ENCODE measurements around the gene GTF3C6. TPM values are rescaled to one million over a fixed set of nuclear protein-coding genes. Genes with fewer than 3 reads are reported as not detected.

Gene GTF3C6
- total and polyA plus RNA-seq, 10 of the 15 experiments (the other 5 are each of a cell fraction or from before 2014, with no cell fraction given) = 42.8 to 261 (median 116) TPM

DNA sequence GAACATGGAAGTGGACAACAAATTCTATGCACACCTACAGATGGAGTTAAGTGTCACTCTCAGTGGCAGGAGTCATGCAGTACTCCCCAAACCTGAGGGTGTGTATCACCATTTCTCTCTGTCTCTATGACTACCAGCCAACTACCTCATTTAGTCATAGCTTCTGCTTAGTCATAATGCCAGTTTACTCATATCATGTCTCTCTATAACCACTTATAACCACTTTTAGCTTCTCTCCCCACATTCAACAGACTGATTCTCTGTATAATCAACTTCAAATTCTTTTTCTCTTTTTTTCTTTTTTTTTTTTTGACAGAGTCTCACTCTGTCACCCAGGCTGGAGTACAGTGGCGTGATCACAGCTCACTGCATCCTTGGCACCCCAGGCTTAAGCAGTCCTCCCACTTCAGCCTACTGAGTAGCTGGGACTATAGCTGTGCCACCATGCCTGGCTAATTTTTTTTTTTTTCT, 13.8 kb upstream of the GTF3C6 start (continued):
- TF ChIP-seq FOXK2 (IDR thresholded peaks at IDR 0.05) (no peak), STAT1 (conservative IDR thresholded peaks at IDR 0.05) (no peak), FOXM1 (IDR thresholded peaks at IDR 0.05; ENCODE audit: low read depth, low read length) (peak; percentile 96), SP1 (IDR thresholded peaks at IDR 0.05; ENCODE audit: low read depth, low read length) (peak; percentile 83), WRNIP1 (IDR thresholded peaks at IDR 0.05; ENCODE audit: borderline replicate concordance, low read depth, low read length) (peak; percentile 80; the same call in 1 of the 2 replicates), SMC3 (IDR thresholded peaks at IDR 0.05; ENCODE audit: borderline replicate concordance, low read length) (no peak; the same call in 1 of the 2 replicates), GATAD2B (conservative IDR thresholded peaks at IDR 0.05; ENCODE audit: low read depth) (no peak), ZNF384 (IDR thresholded peaks at IDR 0.05; ENCODE audit: borderline replicate concordance, low read depth, low read length) (peak; percentile 92), YY1 (IDR thresholded peaks at IDR 0.05; ENCODE audit: low read depth, low read length) (no peak), NFYB (IDR thresholded peaks at IDR 0.05; ENCODE audit: insufficient read depth, low read depth, low read length) (no peak), KDM1A (IDR thresholded peaks at IDR 0.05; ENCODE audit: borderline replicate concordance) (no peak), SMAD5 (IDR thresholded peaks at IDR 0.05; ENCODE audit: low read depth) (no peak)
- TF ChIP-seq, protein P1, sequence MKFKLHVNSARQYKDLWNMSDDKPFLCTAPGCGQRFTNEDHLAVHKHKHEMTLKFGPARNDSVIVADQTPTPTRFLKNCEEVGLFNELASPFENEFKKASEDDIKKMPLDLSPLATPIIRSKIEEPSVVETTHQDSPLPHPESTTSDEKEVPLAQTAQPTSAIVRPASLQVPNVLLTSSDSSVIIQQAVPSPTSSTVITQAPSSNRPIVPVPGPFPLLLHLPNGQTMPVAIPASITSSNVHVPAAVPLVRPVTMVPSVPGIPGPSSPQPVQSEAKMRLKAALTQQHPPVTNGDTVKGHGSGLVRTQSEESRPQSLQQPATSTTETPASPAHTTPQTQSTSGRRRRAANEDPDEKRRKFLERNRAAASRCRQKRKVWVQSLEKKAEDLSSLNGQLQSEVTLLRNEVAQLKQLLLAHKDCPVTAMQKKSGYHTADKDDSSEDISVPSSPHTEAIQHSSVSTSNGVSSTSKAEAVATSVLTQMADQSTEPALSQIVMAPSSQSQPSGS (IDR thresholded peaks at IDR 0.05; ENCODE audit: low read length) = peak; percentile 95
- TF ChIP-seq, protein P2, sequence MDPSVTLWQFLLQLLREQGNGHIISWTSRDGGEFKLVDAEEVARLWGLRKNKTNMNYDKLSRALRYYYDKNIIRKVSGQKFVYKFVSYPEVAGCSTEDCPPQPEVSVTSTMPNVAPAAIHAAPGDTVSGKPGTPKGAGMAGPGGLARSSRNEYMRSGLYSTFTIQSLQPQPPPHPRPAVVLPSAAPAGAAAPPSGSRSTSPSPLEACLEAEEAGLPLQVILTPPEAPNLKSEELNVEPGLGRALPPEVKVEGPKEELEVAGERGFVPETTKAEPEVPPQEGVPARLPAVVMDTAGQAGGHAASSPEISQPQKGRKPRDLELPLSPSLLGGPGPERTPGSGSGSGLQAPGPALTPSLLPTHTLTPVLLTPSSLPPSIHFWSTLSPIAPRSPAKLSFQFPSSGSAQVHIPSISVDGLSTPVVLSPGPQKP (IDR thresholded peaks at IDR 0.05; ENCODE audit: low read depth, low read length) = no peak
- TF ChIP-seq, protein P3, sequence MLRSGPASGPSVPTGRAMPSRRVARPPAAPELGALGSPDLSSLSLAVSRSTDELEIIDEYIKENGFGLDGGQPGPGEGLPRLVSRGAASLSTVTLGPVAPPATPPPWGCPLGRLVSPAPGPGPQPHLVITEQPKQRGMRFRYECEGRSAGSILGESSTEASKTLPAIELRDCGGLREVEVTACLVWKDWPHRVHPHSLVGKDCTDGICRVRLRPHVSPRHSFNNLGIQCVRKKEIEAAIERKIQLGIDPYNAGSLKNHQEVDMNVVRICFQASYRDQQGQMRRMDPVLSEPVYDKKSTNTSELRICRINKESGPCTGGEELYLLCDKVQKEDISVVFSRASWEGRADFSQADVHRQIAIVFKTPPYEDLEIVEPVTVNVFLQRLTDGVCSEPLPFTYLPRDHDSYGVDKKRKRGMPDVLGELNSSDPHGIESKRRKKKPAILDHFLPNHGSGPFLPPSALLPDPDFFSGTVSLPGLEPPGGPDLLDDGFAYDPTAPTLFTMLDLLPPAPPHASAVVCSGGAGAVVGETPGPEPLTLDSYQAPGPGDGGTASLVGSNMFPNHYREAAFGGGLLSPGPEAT (IDR thresholded peaks at IDR 0.05; ENCODE audit: low read depth) = peak; percentile 89; the same call in 1 of the 2 replicates
- TF ChIP-seq, protein P4, sequence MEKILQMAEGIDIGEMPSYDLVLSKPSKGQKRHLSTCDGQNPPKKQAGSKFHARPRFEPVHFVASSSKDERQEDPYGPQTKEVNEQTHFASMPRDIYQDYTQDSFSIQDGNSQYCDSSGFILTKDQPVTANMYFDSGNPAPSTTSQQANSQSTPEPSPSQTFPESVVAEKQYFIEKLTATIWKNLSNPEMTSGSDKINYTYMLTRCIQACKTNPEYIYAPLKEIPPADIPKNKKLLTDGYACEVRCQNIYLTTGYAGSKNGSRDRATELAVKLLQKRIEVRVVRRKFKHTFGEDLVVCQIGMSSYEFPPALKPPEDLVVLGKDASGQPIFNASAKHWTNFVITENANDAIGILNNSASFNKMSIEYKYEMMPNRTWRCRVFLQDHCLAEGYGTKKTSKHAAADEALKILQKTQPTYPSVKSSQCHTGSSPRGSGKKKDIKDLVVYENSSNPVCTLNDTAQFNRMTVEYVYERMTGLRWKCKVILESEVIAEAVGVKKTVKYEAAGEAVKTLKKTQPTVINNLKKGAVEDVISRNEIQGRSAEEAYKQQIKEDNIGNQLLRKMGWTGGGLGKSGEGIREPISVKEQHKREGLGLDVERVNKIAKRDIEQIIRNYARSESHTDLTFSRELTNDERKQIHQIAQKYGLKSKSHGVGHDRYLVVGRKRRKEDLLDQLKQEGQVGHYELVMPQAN (conservative IDR thresholded peaks at IDR 0.05) = no peak
- TF ChIP-seq, protein P5, sequence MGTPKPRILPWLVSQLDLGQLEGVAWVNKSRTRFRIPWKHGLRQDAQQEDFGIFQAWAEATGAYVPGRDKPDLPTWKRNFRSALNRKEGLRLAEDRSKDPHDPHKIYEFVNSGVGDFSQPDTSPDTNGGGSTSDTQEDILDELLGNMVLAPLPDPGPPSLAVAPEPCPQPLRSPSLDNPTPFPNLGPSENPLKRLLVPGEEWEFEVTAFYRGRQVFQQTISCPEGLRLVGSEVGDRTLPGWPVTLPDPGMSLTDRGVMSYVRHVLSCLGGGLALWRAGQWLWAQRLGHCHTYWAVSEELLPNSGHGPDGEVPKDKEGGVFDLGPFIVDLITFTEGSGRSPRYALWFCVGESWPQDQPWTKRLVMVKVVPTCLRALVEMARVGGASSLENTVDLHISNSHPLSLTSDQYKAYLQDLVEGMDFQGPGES (IDR thresholded peaks at IDR 0.05) = no peak
- TF ChIP-seq, protein P6, sequence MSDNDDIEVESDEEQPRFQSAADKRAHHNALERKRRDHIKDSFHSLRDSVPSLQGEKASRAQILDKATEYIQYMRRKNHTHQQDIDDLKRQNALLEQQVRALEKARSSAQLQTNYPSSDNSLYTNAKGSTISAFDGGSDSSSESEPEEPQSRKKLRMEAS (IDR thresholded peaks at IDR 0.05; ENCODE audit: low read depth, low read length) = no peak
- TF ChIP-seq, protein P7, sequence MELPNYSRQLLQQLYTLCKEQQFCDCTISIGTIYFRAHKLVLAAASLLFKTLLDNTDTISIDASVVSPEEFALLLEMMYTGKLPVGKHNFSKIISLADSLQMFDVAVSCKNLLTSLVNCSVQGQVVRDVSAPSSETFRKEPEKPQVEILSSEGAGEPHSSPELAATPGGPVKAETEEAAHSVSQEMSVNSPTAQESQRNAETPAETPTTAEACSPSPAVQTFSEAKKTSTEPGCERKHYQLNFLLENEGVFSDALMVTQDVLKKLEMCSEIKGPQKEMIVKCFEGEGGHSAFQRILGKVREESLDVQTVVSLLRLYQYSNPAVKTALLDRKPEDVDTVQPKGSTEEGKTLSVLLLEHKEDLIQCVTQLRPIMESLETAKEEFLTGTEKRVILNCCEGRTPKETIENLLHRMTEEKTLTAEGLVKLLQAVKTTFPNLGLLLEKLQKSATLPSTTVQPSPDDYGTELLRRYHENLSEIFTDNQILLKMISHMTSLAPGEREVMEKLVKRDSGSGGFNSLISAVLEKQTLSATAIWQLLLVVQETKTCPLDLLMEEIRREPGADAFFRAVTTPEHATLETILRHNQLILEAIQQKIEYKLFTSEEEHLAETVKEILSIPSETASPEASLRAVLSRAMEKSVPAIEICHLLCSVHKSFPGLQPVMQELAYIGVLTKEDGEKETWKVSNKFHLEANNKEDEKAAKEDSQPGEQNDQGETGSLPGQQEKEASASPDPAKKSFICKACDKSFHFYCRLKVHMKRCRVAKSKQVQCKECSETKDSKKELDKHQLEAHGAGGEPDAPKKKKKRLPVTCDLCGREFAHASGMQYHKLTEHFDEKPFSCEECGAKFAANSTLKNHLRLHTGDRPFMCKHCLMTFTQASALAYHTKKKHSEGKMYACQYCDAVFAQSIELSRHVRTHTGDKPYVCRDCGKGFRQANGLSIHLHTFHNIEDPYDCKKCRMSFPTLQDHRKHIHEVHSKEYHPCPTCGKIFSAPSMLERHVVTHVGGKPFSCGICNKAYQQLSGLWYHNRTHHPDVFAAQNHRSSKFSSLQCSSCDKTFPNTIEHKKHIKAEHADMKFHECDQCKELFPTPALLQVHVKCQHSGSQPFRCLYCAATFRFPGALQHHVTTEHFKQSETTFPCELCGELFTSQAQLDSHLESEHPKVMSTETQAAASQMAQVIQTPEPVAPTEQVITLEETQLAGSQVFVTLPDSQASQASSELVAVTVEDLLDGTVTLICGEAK (IDR thresholded peaks at IDR 0.05; ENCODE audit: borderline replicate concordance) = no peak; the same call in 1 of the 2 replicates

Measured in GM12878 (cell line).